ENCODE results near the gene HPCAL1.

GRCh38 chr2:10400978-10401951 is 98.6 kb downstream of the HPCAL1 start:
- TF ChIP-seq POLR2A (IDR thresholded peaks at IDR 0.05), result no peak
- no peak for TF ChIP-seq CTCF (IDR thresholded peaks at IDR 0.05)

Measured in testis (tissue), 2 donors.